BE2C (cell line): Measurements from ENCODE around the gene RCL1.
"Not testable (repeated sequence)": the region's sequence is repeated elsewhere in the genome, so short reads cannot be mapped to it uniquely, and the experiment has no call there.

ENCODE experiments used
- DNase-seq: peaks from one replicate; pipeline ENCODE4 v3.0.0-alpha.2; 2020
- H3K27me3 ChIP-seq: fragments of 250-450 bp; sonication (Bioruptor Pico); 2 replicates; pipeline ENCODE4 v1.5.1; 2020; ENCODE audit warnings: mild to moderate bottlenecking
- H3K36me3 ChIP-seq: fragments of 250-450 bp; sonication (Bioruptor Pico); 2 replicates; pipeline ENCODE4 v1.5.1; 2020; ENCODE audit warnings: mild to moderate bottlenecking
- H3K4me1 ChIP-seq: fragments of 250-450 bp; sonication (Bioruptor Pico); 2 replicates; pipeline ENCODE4 v1.5.1; 2020
- H3K4me3 ChIP-seq: 2 replicates; pipeline ENCODE4 v1.5.1; 2011; ENCODE audit warnings: low read depth, low read length
- H3K9me3 ChIP-seq: fragments of 250-450 bp; sonication (Bioruptor Pico); 2 replicates; pipeline ENCODE4 v1.5.1; 2020
- TF ChIP-seq, protein P1 (sequence below): IDR thresholded peaks from 2 replicates; pipeline ENCODE4 v1.5.1; 2012; ENCODE audit warnings: mild to moderate bottlenecking, low read depth, low read length

Gene RCL1

DNA sequence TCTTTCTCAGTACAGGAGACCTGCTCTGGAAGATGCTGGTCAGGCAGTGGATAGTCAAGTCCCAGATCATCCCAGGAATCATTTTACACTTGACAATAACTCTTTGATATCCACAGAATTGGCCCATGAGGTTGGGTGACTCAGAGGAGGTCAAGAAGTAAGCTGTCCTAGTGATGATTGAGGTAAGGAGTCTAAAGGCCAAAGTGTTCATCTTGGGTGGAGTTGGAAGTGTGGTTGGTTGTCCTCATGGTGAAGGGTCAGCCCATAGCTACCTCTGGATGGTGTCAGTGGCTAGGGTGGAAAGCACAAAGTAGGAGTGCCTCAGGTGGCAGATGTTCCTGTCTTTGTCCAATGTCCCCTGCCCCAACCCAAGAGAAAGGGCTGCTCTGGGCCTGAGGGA, 24.1 kb upstream of the RCL1 start:
- TF ChIP-seq, protein P1, sequence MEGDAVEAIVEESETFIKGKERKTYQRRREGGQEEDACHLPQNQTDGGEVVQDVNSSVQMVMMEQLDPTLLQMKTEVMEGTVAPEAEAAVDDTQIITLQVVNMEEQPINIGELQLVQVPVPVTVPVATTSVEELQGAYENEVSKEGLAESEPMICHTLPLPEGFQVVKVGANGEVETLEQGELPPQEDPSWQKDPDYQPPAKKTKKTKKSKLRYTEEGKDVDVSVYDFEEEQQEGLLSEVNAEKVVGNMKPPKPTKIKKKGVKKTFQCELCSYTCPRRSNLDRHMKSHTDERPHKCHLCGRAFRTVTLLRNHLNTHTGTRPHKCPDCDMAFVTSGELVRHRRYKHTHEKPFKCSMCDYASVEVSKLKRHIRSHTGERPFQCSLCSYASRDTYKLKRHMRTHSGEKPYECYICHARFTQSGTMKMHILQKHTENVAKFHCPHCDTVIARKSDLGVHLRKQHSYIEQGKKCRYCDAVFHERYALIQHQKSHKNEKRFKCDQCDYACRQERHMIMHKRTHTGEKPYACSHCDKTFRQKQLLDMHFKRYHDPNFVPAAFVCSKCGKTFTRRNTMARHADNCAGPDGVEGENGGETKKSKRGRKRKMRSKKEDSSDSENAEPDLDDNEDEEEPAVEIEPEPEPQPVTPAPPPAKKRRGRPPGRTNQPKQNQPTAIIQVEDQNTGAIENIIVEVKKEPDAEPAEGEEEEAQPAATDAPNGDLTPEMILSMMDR: no peak
- Histone ChIP-seq H3K27me3 (no peaks in the 10 kb centered on the region), H3K36me3 (no peaks in the 10 kb centered on the region), H3K4me1 (no peaks in the 10 kb centered on the region), H3K4me3 (no peak overlapping the region), H3K9me3 (no peaks in the 10 kb centered on the region)
- no peak for DNase-seq

DNA sequence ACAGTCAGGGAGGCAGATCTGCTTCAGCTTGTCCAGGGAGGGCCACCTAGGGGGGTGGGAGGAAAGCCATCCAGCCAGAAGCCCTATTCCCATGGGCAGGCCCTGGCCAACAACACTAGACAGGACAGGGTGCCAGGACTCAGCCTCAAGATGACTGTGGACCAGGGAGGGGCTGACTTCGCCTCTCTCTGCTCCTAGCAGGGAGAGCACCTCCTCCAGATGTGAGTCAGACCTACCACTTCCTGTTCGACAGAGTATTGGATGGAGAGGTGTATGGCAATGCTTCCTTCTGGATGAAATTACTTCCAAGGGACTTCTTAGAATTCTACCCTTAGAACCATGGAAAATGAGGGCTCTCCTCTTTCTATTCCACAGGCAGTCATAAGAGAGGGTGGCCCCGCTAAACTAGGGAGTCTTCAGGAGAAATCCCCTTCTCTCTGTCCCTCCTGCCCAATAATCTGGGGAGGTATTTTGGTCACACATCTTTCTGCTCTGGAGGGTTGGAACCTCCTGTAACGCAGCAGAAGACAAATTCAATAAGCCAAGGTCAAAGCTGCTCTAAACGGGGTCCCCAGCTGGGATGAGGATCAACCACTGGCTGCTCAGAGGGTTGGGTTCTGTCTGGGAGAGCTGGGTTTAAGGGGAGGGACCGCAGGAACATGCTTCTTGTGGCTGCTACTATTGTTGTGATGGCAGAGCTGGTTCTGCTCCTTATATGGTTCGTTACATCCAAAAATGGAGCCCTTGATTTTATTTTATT, 23.2 kb upstream of the RCL1 start:
- TF ChIP-seq, protein P1: no peak
- H3K36me3 ChIP-seq: no peaks in the 10 kb centered on the region
- no peak for DNase-seq
- H3K27me3 ChIP-seq: no peaks in the 10 kb centered on the region
- no peaks in the 10 kb centered on the region for H3K9me3 ChIP-seq
- no peaks in the 10 kb centered on the region for H3K4me1 ChIP-seq
- H3K4me3 ChIP-seq: no peak overlapping the region

DNA sequence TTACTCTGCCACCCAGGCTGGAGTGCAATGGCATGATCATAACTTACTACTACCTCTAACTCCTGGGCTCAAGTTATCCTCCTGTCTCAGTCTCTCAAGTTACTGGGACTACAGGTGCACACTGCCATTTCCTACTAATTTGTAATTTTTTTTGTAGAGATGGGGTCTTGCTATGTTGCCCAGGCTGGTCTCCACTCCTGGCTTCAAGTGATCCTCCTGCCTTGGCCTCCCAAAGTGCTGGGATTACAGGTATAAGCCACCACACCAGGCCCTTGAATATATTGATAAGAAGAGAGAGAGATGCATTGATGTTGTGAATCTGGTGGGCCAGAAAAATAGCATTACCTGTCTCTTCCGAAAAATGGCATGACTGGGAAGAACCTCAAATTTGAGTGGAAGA, 21.0 kb upstream of the RCL1 start:
- TF ChIP-seq, protein P1: no peak
- no peaks in the 10 kb centered on the region for H3K9me3 ChIP-seq
- no peak for DNase-seq
- no peaks in the 10 kb centered on the region for H3K4me1 ChIP-seq
- no peak overlapping the region for H3K4me3 ChIP-seq
- H3K36me3 ChIP-seq: no peaks in the 10 kb centered on the region
- H3K27me3 ChIP-seq: no peaks in the 10 kb centered on the region

DNA sequence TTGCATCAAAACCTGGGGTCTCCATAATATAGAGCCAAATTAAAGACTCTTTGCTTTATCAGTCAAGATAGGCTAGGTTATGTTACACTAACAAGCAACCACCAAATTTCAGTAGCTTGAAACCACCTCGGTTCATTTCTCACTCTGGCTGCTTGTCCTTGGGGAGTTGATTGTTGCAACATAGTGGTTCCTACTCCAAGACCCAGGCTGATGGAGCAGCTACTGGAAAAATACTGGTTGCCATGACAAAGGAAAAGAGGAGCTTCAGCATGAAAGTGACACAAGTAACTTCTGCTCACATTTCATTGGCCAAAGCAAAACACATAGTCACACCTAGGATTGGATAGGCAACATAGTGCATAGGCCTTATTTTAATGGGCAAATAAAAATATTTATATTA, 18.5 kb upstream of the RCL1 start:
- H3K9me3 ChIP-seq: no peaks in the 10 kb centered on the region
- DNase-seq: no peak
- H3K4me3 ChIP-seq: no peak overlapping the region
- no peaks in the 10 kb centered on the region for H3K4me1 ChIP-seq
- peaks cover 6% of the 10 kb centered on the region; the same call in 1 of the 2 replicates for H3K27me3 ChIP-seq
- TF ChIP-seq, protein P1: no peak
- no peaks in the 10 kb centered on the region for H3K36me3 ChIP-seq

DNA sequence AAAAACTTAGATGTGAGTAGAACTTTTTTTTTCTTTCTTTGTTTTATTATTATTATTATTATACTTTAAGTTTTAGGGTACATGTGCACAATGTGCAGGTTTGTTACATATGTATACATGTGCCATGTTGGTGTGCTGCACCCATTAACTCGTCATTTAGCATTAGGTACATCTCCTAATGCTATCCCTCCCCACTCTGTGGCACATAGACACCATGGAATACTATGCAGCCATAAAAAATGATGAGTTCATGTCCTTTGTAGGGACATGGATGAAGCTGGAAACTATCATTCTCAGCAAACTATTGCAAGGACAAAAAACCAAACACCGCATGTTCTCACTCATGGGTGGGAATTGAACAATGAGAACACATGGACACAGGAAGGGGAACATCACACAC, 17.8 kb upstream of the RCL1 start:
- not testable (repeated sequence) for DNase-seq, H3K4me1 ChIP-seq, H3K27me3 ChIP-seq, H3K36me3 ChIP-seq, H3K9me3 ChIP-seq, H3K4me3 ChIP-seq

DNA sequence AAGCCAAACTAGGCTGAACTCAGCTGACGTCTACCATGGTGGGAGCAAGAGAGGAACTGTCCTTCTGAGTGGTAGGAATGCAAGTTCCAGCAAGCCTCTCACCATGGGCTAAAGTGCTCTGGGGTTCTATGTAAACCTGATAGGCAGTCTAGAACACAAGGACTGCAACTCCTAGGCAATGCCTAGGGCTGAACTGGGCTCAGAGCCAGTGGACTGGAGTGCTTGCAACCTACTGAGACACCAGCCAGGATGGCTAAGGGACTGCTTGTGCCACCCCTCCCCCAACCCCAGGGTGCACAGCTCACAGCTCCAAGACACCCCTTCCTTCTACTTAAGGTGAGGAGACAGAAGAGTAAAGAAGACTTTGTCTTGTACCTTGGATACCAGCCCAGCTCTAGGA, 12.1 kb upstream of the RCL1 start:
- H3K9me3 ChIP-seq: no peaks in the 10 kb centered on the region
- no peak for DNase-seq
- H3K4me1 ChIP-seq: no peaks in the 10 kb centered on the region
- H3K36me3 ChIP-seq: no peaks in the 10 kb centered on the region
- peaks cover 6% of the 10 kb centered on the region; the same call in 1 of the 2 replicates for H3K27me3 ChIP-seq
- TF ChIP-seq, protein P1: no peak
- H3K4me3 ChIP-seq: no peak overlapping the region
